Fibroblast of skin of right quadriceps (primary cell): ENCODE results near the gene SPZ1.
"Not testable (repeated sequence)": the region's sequence is repeated elsewhere in the genome, so short reads cannot be mapped to it uniquely, and the experiment has no call there.

Source experiments
- DNase-seq: peaks from one replicate; pipeline ENCODE4 v3.0.0-alpha.2; 2013

Gene SPZ1, protein sequence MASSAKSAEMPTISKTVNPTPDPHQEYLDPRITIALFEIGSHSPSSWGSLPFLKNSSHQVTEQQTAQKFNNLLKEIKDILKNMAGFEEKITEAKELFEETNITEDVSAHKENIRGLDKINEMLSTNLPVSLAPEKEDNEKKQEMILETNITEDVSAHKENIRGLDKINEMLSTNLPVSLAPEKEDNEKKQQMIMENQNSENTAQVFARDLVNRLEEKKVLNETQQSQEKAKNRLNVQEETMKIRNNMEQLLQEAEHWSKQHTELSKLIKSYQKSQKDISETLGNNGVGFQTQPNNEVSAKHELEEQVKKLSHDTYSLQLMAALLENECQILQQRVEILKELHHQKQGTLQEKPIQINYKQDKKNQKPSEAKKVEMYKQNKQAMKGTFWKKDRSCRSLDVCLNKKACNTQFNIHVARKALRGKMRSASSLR

DNA sequence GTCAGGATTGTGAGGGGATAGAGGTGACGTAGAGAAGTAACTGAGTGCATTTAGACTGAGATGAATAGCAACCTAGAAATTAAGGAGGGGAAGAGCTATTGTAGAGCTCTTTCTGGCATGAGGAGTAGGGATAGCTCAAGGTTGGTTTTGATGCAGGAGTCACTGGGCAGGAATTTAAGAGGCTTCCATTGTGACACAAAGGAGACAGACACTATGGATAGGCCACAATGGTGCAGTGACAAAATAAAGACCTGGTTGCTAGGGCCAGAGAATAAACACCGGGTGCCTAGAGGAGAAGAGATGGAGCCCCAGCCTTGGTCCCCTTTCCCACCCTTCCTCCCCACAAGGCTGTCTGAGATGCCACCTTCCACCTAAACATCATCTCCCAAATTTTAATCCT lies at the start of gene SPZ1:
Gene SPZ1 (plus strand): TSS at position 301 of the 400 bp plus-strand sequence. CDS start 214 bp downstream, outside the sequence.
- no peak for DNase-seq

DNA sequence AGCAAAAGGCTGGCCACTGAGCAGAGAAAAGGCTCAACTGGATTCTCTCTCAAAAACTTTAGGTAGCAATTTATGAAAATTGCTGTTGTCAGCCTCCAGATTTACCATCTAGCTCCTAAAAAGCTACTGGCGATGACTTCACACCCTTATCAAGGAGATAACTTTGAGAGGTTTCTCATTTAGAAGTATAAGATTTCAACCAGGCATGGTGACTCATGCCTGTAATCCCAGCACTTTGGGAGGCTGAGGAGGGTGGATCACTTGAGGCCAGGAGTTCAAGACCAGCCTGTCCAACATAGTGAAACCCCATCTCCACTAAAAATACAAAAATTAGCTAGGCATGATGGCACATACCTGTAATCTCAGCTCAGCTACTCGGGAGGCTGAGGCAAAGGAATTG lies 49.3 kb upstream of the SPZ1 start:
- not testable (repeated sequence) for DNase-seq

DNA sequence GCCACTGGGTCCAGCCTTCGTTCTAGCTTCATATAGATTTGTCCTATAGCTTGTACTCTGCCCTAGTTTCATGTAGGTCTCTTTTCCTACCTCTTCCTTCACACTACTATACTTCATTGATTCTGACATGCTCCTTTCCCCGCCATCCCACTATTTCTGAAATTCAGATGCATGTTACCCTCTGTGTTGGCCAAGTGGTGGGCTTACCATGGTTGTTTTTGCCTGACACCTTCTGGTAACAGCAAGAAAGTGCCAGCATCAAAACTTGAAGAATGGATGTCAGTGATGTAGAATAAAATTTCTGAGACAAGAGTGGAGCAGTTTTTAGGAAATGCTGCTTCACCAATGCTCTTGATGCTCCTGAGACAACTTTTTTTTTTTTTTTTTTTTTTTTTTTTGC lies 44.5 kb upstream of the SPZ1 start:
- DNase-seq: peak; percentile 24

- no peak for DNase-seq
These were observed 43.6 kb upstream of the SPZ1 start for GRCh38 chr5:80276186-80276585.

GRCh38 chr5:80277191-80277590 lies 42.6 kb upstream of the SPZ1 start:
- no peak for DNase-seq

- DNase-seq: no peak
These were observed 37.7 kb upstream of the SPZ1 start for GRCh38 chr5:80282054-80282453.

DNA sequence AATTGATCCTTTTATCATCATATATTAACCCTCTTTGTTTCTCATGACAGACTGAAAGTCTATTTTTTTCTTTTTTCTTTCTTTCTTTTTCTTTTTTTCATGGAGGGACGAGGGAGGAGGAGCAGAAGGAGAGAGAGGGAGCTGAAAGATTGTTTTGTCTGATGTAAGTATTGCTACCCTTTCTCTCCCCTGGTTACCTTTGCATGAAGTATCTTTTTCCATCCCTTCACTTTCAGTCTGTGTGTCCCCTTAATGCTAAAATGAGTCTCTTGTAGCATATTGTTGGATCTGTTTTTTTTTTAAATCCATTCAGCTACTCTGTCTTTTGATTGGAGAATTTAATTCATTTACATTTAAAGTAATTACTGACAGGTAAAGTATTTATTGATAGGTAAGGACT lies 36.4 kb upstream of the SPZ1 start:
- no peak for DNase-seq

GRCh38 chr5:80284720-80285119 lies 35.1 kb upstream of the SPZ1 start:
- DNase-seq: no peak

DNA sequence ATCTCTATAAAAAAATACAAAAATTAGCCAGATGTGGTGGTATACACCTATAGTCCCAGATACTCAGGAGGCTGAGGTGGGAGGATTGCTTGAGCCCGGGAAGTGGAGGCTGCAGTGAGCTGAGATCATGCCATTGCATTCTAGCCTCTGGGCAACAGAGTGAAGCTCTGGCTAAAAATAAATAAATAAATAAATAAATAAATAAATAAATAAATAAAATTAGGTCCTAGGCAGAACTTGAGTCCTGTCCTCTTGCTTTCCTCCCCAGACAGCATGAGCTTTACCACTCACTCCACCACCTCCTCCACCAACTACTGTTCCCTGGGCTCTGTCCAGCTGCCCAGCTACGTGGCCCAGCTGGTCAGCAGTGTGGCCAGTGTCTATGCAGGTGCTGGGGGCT lies 31.6 kb upstream of the SPZ1 start:
- DNase-seq: no peak

DNA sequence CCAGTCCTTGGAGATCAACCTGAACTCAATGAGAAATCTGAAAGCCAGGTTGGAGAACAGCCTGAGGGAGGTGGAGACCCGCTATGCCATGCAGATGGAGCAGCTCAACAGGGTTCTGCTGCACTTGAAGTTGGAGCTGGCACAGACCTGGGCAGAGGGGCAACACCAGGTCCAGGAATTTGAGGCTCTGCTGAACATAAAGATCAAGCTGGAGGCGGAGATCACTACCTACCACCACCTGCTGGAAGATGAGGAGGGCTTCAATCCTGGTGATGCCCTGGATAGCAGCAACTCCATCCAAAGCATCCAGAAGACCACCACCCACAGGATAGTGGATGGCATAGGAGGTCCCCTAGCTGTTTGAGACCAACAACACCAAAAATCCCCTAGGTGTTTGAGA lies 30.5 kb upstream of the SPZ1 start:
- DNase-seq: no peak

GRCh38 chr5:80291761-80292160 lies 28.0 kb upstream of the SPZ1 start:
- DNase-seq: no peak

- no peak for DNase-seq
These were observed 23.7 kb upstream of the SPZ1 start for GRCh38 chr5:80296121-80296520.

- no peak for DNase-seq
These were observed 20.2 kb upstream of the SPZ1 start for GRCh38 chr5:80299601-80300000.

DNA sequence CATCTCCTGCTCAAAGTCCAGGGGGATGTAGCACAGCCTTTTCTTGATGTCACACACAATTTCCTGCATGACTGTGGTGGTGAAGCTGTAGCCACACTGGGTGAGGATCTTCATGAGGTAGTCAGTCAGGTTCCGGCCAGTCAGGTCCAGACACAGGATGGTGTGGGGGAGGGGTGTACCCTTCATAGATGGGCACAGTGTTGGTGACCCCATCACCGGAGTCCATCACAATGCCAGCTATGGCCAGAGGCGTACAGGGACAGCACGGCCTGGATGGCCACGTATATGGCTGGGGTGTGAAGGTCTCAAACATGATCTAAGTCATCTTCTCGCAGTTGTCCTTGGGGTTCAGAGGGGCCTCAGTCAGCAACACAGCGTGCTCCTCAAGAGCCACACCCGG lies 19.7 kb upstream of the SPZ1 start:
- no peak for DNase-seq

- DNase-seq: not testable (repeated sequence)
These were observed 19.0 kb upstream of the SPZ1 start for GRCh38 chr5:80300796-80301195.

GRCh38 chr5:80301342-80301741 lies 18.5 kb upstream of the SPZ1 start:
- DNase-seq: not testable (repeated sequence)

DNA sequence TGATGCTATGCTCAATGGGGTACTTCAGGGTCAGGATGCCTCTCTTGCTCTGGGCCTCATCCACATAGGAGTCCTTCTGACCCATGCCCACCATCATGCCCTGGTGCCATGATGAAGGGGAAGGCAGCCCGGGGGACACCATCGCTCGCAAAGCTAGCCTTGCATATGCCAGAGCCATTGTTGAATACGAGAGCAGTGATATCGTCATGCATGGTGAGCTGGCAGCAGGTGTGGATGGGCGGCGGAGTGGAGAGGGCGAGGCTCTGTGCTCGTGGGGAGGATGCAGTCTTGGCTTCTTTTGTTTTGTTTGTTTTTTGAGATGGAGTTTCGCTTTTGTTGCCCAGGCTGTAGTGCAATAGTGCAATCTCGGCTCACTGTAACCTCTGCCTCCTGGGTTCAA lies 17.2 kb upstream of the SPZ1 start:
- DNase-seq: no peak

DNA sequence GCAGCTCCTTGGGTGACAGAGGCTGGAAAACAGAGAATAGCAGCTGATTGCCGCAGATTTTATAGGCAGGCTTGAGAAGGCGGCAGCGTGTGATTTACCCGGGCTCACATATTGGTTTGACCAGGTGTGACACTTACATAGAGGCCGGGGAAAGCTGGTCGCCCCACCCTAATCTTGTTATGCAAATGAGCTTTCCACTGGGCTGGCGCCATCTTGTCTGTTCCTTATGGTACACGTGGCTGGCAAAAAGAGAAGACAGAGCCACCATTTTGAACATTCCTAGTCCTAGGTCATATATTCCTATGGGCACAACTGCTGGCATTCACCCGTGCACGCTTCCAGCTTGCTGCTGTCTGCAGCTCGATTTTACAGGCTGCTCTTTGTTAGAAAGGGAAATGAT lies 11.3 kb upstream of the SPZ1 start:
- DNase-seq: no peak

DNA sequence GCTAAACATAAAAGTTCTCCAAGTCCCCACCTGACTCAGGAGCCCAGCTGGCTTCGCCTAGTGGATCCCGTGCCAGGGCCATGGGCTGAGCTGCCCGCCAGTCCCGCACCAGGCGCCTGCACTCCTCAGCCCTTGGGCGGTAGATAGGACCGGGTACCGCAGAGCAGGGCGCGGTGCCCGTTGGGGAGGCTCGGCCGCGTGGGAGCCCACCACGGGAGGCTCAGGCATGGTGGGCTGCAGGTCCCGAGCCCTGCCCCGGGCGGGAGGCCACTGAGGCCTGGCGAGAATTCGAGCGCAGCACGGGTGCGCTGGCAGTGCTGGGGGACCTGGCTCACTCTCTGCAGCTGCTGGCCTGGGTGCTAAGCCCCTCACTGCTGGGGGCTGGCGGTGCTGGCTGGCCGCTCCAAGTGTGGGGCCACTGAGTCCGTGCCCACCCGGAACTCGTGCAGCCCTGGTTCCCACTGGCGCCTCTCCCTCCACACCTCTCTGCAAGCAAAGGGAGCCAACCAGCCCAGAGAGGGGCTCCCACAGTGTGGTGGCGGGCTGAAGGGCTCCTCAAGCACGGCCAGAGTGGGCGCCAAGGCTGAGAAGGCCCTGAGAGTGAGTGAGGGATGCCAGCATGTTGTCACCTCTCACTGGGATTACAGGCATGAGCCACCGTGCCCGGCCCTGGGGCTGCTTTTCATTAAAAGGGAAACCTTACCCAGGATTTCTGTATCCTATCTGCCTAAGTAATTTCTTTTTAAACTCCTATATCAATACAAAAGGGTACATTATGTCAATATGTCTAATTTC lies 9.7 kb upstream of the SPZ1 start:
- no peak for DNase-seq

- no peak for DNase-seq
These were observed 4.6 kb upstream of the SPZ1 start for GRCh38 chr5:80315244-80315643.

- DNase-seq: peak; percentile 33
These were observed 1.6 kb upstream of the SPZ1 start for GRCh38 chr5:80318212-80318611.

- DNase-seq: no peak
These were observed 5.1 kb downstream of the SPZ1 start for GRCh38 chr5:80324912-80325311.

- no peak for DNase-seq
These were observed 6.7 kb downstream of the SPZ1 start for GRCh38 chr5:80326468-80326867.

GRCh38 chr5:80337379-80337778 lies 17.6 kb downstream of the SPZ1 start:
- no peak for DNase-seq
